RWPE1 (cell line): Measurements from ENCODE around the gene PRSS53.

Source experiments
- CTCF ChIA-PET: fragments of 350-600 bp; sonication (Branson Sonifier 250); formaldehyde crosslinking; extraction: SDS; loops from one replicate; lab custom pipeline; 2021; lab: Yijun Ruan, JAX
- POLR2A ChIA-PET: fragments of 400-600 bp; formaldehyde crosslinking; extraction: SDS; loops from one replicate; lab custom pipeline; 2020; ENCODE audit warnings: antibody characterized with exemption; ENCODE audit not compliant: low non-redundant PET; lab: Yijun Ruan, JAX
- DNase-seq: peaks from one replicate; pipeline ENCODE4 v3.0.0; 2012; ENCODE audit warnings: low spot score
- H3K27ac ChIP-seq: fragments of 450-650 bp; 2 replicates; pipeline ENCODE4 v1.5.1; 2017
- CTCF ChIP-seq: fragments of 450-650 bp; conservative IDR thresholded peaks from 2 replicates; pipeline ENCODE4 v1.5.1; 2017; ENCODE audit warnings: low read depth, mild to moderate bottlenecking

The PRSS53 gene

GRCh38 chr16:31118223-31119155, 29.7 kb upstream of the PRSS53 start:
- CTCF ChIA-PET: interaction anchor here (0.7 to 1.4 kb wide), 5 partner anchors 19 to 333 kb away, joined by 3 to 7 read pairs (median 3); no protein-coding TSS in a partner anchor
- no peak for TF ChIP-seq CTCF
- peak overlapping the region; percentile 92 for H3K27ac ChIP-seq
- POLR2A ChIA-PET: interaction anchor here (0.5 to 1.7 kb wide), 7 partner anchors 10 to 29 kb away, joined by 3 to 15 read pairs (median 5); partner anchors contain the start of gene PRSS8
- peak; percentile 69 for DNase-seq

- peak within 1 kb of the TSS; percentile 92 for H3K27ac ChIP-seq
- ChIA-PET POLR2A (interaction anchor here (0.5 to 1.7 kb wide), 12 partner anchors 11 to 340 kb away, joined by 3 to 15 read pairs (median 4); partner anchors contain the start of gene PRSS8), CTCF (interaction anchor here (0.6 to 1.4 kb wide), 3 partner anchors 25 to 467 kb away, joined by 3 to 7 read pairs (median 5); partner anchors contain the start of gene PRR14)
- no peak for TF ChIP-seq CTCF
- peak; percentile 98 for DNase-seq
These were observed 28.9 kb upstream of the PRSS53 start, which contains the start of gene KAT8 for GRCh38 chr16:31117384-31118222. KAT8 (plus strand) TSS chr16:31117664; CDS start chr16:31117682, 18 bp downstream.

- no peak for DNase-seq
- TF ChIP-seq CTCF: no peak
- ChIA-PET CTCF (interaction anchor here (0.7 to 1.1 kb wide), 2 partner anchors 28 to 172 kb away, joined by 3 to 7 read pairs; no protein-coding TSS in a partner anchor), POLR2A (no interaction called here)
- peak overlapping the region; percentile 92 for H3K27ac ChIP-seq
These were observed 25.7 kb upstream of the PRSS53 start for GRCh38 chr16:31114468-31114867.

- TF ChIP-seq CTCF: no peak
- ChIA-PET POLR2A (no interaction called here), CTCF (interaction anchor here (0.6 to 1.1 kb wide), 3 partner anchors 29 to 338 kb away, joined by 3 to 7 read pairs (median 5); no protein-coding TSS in a partner anchor)
- DNase-seq: no peak
- peak overlapping the region; percentile 92 for H3K27ac ChIP-seq
These were observed 24.7 kb upstream of the PRSS53 start for GRCh38 chr16:31113121-31114120.

- no peak for DNase-seq
- no peak for TF ChIP-seq CTCF
- peak overlapping the region; percentile 92 for H3K27ac ChIP-seq
- ChIA-PET POLR2A (no interaction called here), CTCF (interaction anchor here (0.6 kb wide), 1 partner anchor 338 kb away, joined by 5 read pairs; no protein-coding TSS in a partner anchor)
These were observed 24.0 kb upstream of the PRSS53 start for GRCh38 chr16:31112711-31113110.
